OCI-LY7 (cell line): Measurements from ENCODE around the gene BACH2. TPM values are rescaled to one million over a fixed set of nuclear protein-coding genes. Genes with fewer than 3 reads are reported as not detected.

Experiments used
- BruUV-seq: library from RNA; stranded (reverse); fragments of 400-500 nt; replicated peaks from 2 replicates; lab custom pipeline; 2021; lab: Mats Ljungman, UMichigan
- CTCF ChIA-PET: fragments of 300-600 bp; sonication (Branson Sonifier 250); formaldehyde crosslinking; loops from one replicate; lab custom pipeline; 2022; ENCODE audit warnings: antibody characterized with exemption; ENCODE audit not compliant: unreplicated experiment; lab: Charles Lee
- POLR2A ChIA-PET: fragments of 300-600 bp; sonication (Branson Sonifier 250); formaldehyde crosslinking; loops from one replicate; lab custom pipeline; 2022; ENCODE audit warnings: antibody characterized with exemption; lab: Charles Lee
- DNase-seq: peaks from one replicate; pipeline ENCODE4 v3.0.0-alpha.2; 2015; ENCODE audit warnings: low spot score
- H2AFZ ChIP-seq: fragments of 200-600 bp; sonication (generic), shearing (Covaris generic); 2 replicates; pipeline ENCODE4 v1.6.1; 2014; ENCODE audit warnings: mild to moderate bottlenecking, antibody characterized with exemption, low read length, moderate library complexity
- H3K27ac ChIP-seq: fragments of 200-600 bp; sonication (generic); 2 replicates; pipeline ENCODE4 v1.5.1; 2014; ENCODE audit warnings: mixed run types, low read depth, mild to moderate bottlenecking, moderate library complexity, low read length, inconsistent platforms; ENCODE audit not compliant: poor library complexity, severe bottlenecking
- H3K36me3 ChIP-seq: fragments of 200-600 bp; sonication (generic); 2 replicates; pipeline ENCODE4 v1.6.1; 2014; ENCODE audit warnings: mild to moderate bottlenecking, antibody characterized with exemption, low read length, moderate library complexity, mixed read lengths; ENCODE audit not compliant: insufficient read depth
- H3K4me1 ChIP-seq: fragments of 200-600 bp; sonication (generic); 2 replicates; pipeline ENCODE4 v1.5.1; 2014; ENCODE audit warnings: mild to moderate bottlenecking, low read length; ENCODE audit not compliant: insufficient read depth, poor library complexity, severe bottlenecking
- H3K4me2 ChIP-seq: fragments of 200-600 bp; sonication (generic); 2 replicates; pipeline ENCODE4 v1.6.1; 2014; ENCODE audit warnings: mild to moderate bottlenecking, low read length
- H3K4me3 ChIP-seq: fragments of 200-600 bp; sonication (generic); 2 replicates; pipeline ENCODE4 v1.5.1; 2014; ENCODE audit warnings: mild to moderate bottlenecking, low read depth, low read length; ENCODE audit not compliant: poor library complexity, severe bottlenecking
- H3K79me2 ChIP-seq: fragments of 200-600 bp; sonication (generic); 2 replicates; pipeline ENCODE4 v1.6.1; 2016; ENCODE audit warnings: low read depth, mild to moderate bottlenecking, low read length, moderate library complexity, mixed read lengths; ENCODE audit not compliant: insufficient read depth
- H3K9me2 ChIP-seq: fragments of 200-600 bp; sonication (generic); 2 replicates; pipeline ENCODE4 v1.6.1; 2016; ENCODE audit warnings: mild to moderate bottlenecking, low read length, mixed read lengths; ENCODE audit not compliant: insufficient read depth
- H3K9me3 ChIP-seq: fragments of 200-600 bp; sonication (generic); 2 replicates; pipeline ENCODE4 v1.6.1; 2014; ENCODE audit warnings: mild to moderate bottlenecking, mixed run types, low read length, mixed read lengths
- H4K20me1 ChIP-seq: fragments of 200-600 bp; sonication (generic); 2 replicates; pipeline ENCODE4 v1.6.1; 2014; ENCODE audit warnings: mild to moderate bottlenecking, antibody characterized with exemption, low read length, moderate library complexity, mixed read lengths; ENCODE audit not compliant: insufficient read depth
- EZH2phosphoT487 ChIP-seq: fragments of 200-600 bp; sonication (generic); IDR thresholded peaks from 2 replicates; pipeline ENCODE4 v1.6.1; 2018; ENCODE audit warnings: low read depth, borderline replicate concordance, mild to moderate bottlenecking, mixed run types, antibody characterized with exemption, low read length, moderate library complexity, mixed read lengths
- intact Hi-C: fragments of 100-400 bp; cut with micrococcal nuclease; formaldehyde crosslinking; loops from one replicate; pipeline ENCODE4 v1.10.0; 2022; ENCODE audit not compliant: unreplicated experiment
- total RNA-seq, 2 experiments: library from RNA; depleted of rRNA in 1 of 2; stranded (reverse); fragments of >200 nt in 1 of 2; shearing (Covaris generic) in 1 of 2; gene quantifications; 2 replicates each; pipeline ENCODE4 v1.2.3, GENCODE V29; 2014 to 2022
- TF ChIP-seq, protein P1 (sequence below): fragments of 200-600 bp; sonication (generic); conservative IDR thresholded peaks from 2 replicates; pipeline ENCODE4 v1.5.1; 2014; ENCODE audit warnings: mild to moderate bottlenecking, antibody characterized with exemption, low read length, moderate library complexity, mixed read lengths

Gene BACH2
- total RNA-seq, 2 experiments from 2014 or later = 92.0 to 163 TPM

DNA sequence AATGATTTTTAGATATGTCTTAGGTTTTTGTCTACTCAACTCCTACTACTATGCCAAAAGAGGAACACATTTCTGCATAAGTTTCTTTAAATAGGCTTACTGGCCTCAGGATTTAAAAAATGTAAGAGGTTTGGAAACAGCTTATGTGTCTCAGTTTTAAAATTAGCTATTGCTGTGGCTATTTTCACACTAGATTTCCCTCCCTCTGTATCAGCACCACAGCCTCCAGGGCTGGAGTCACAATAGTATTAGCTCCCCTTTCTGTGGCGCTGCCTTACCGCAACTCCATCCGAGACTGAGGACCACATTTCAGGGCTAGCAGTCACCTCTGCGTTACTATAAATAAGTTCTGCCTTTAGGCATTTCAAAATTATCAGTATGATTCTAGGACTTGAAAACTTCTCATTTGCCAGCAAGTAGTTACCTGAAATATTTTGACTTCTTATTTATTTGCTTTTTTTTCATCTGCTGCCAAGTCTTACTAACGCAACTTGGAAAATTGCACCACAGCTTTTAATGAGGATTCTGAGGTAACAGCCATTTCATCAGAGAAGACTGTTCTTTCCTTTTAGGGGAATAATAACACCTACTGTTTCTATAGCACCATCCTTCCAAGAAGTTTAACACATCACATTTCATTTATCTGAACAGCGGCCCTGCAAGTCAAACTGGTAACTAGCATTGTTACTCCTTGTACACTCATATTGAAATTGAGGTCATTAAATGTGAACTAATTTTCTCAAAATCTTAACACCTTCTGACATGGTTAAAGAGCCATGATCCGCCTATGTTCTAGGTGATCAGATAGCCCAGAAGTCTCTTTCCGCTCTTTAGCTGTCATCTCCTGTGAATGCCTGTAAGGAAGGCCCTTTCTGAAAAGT is 296.5 kb downstream of the BACH2 start:
- H3K4me3 ChIP-seq = no peak overlapping the region
- no peak overlapping the region for H3K4me2 ChIP-seq
- no peak overlapping the region for H3K27ac ChIP-seq
- BruUV-seq = no TSS peak
- no peak for DNase-seq
- intact Hi-C loops = no loop called here
- TF ChIP-seq, protein P1, sequence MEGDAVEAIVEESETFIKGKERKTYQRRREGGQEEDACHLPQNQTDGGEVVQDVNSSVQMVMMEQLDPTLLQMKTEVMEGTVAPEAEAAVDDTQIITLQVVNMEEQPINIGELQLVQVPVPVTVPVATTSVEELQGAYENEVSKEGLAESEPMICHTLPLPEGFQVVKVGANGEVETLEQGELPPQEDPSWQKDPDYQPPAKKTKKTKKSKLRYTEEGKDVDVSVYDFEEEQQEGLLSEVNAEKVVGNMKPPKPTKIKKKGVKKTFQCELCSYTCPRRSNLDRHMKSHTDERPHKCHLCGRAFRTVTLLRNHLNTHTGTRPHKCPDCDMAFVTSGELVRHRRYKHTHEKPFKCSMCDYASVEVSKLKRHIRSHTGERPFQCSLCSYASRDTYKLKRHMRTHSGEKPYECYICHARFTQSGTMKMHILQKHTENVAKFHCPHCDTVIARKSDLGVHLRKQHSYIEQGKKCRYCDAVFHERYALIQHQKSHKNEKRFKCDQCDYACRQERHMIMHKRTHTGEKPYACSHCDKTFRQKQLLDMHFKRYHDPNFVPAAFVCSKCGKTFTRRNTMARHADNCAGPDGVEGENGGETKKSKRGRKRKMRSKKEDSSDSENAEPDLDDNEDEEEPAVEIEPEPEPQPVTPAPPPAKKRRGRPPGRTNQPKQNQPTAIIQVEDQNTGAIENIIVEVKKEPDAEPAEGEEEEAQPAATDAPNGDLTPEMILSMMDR = no peak
- POLR2A ChIA-PET = interaction anchor here (0.6 to 0.8 kb wide), 3 partner anchors 9 to 49 kb away, joined by 3 read pairs; no protein-coding TSS in a partner anchor
- H3K4me1 ChIP-seq = no peaks in the 10 kb centered on the region
- H2AFZ ChIP-seq = no peak overlapping the region
- H4K20me1 ChIP-seq = no peaks in the 10 kb centered on the region
- CTCF ChIA-PET = no interaction called here
- H3K79me2 ChIP-seq = no peaks in the 10 kb centered on the region
- no peaks in the 10 kb centered on the region for H3K9me3 ChIP-seq
- H3K36me3 ChIP-seq = peaks cover 99% of the 10 kb centered on the region
- no peaks in the 10 kb centered on the region for H3K9me2 ChIP-seq

- TF ChIP-seq EZH2phosphoT487 = no peak
- TF ChIP-seq, protein P1 = no peak
- Histone ChIP-seq H3K4me3 (no peak overlapping the region), H3K4me1 (no peaks in the 10 kb centered on the region), H3K4me2 (no peak overlapping the region), H3K27ac (no peak overlapping the region), H4K20me1 (no peaks in the 10 kb centered on the region), H3K9me3 (no peaks in the 10 kb centered on the region), H3K79me2 (no peaks in the 10 kb centered on the region), H2AFZ (no peak overlapping the region), H3K9me2 (no peaks in the 10 kb centered on the region), H3K36me3 (peaks cover 98% of the 10 kb centered on the region)
- BruUV-seq = no TSS peak
- intact Hi-C loops = no loop called here
- POLR2A ChIA-PET = interaction anchor here (0.6 to 1.0 kb wide), 2 partner anchors 68 to 76 kb away, joined by 3 to 4 read pairs; no protein-coding TSS in a partner anchor
- no peak for DNase-seq
- CTCF ChIA-PET = no interaction called here
These were observed 297.5 kb downstream of the BACH2 start for GRCh38 chr6:89999154-89999553.
